NT2/D1 (cell line): ENCODE measurements around the gene CT47B1.

Source experiments
- SUZ12 ChIP-seq: IDR thresholded peaks from 2 replicates; pipeline ENCODE4 v1.6.1; 2011; ENCODE audit not compliant: insufficient read length, insufficient read depth; ENCODE audit errors: extremely low read depth
- YY1 ChIP-seq: IDR thresholded peaks from 2 replicates; pipeline ENCODE4 v1.6.1; 2011; ENCODE audit not compliant: insufficient read length, insufficient read depth
- ZNF274 ChIP-seq: IDR thresholded peaks from 2 replicates; pipeline ENCODE4 v1.6.1; 2011; ENCODE audit warnings: mild to moderate bottlenecking, low read depth, low read length

GRCh38 chrX:120874678-120875557 lies 748 bp downstream of the CT47B1 start:
- TF ChIP-seq YY1 (no peak), SUZ12 (no peak), ZNF274 (no peak)
